MM.1S (cell line): ENCODE data around the gene SLC16A12.

Source experiments
- DNase-seq: peaks from one replicate; pipeline ENCODE4 v3.0.0-alpha.2; 2015
- H2AFZ ChIP-seq: fragments of 300-600 bp; sonication (generic); 2 replicates; pipeline ENCODE4 v1.6.0; 2016; ENCODE audit warnings: antibody characterized with exemption, low read length
- H3F3A ChIP-seq: fragments of 300-600 bp; sonication (generic); 2 replicates; pipeline ENCODE4 v1.6.1; 2016; ENCODE audit warnings: mild to moderate bottlenecking, antibody characterized with exemption, low read length, moderate library complexity, mixed read lengths; ENCODE audit not compliant: insufficient read depth
- H3K27ac ChIP-seq: fragments of 300-600 bp; sonication (generic); 2 replicates; pipeline ENCODE4 v1.5.1; 2016; ENCODE audit warnings: mild to moderate bottlenecking, low read length
- H3K27me3 ChIP-seq: fragments of 300-600 bp; sonication (generic); replicated peaks from 2 replicates; pipeline ENCODE4 v1.6.0; 2016; ENCODE audit warnings: low read length; ENCODE audit not compliant: insufficient read depth
- H3K36me3 ChIP-seq: fragments of 300-600 bp; sonication (generic); replicated peaks from 2 replicates; pipeline ENCODE4 v1.6.1; 2016; ENCODE audit warnings: mild to moderate bottlenecking, low read length, mixed read lengths; ENCODE audit not compliant: insufficient read depth
- H3K4me1 ChIP-seq: fragments of 300-600 bp; sonication (generic); 2 replicates; pipeline ENCODE4 v1.6.1; 2016; ENCODE audit warnings: low read length, mixed read lengths
- H3K4me2 ChIP-seq: fragments of 300-600 bp; sonication (generic); 2 replicates; pipeline ENCODE4 v1.6.0; 2016; ENCODE audit warnings: low read depth, low read length
- H3K4me3 ChIP-seq: fragments of 300-600 bp; sonication (generic); 2 replicates; pipeline ENCODE4 v1.5.1; 2016; ENCODE audit warnings: low read length, mixed read lengths
- H3K79me2 ChIP-seq: fragments of 300-600 bp; sonication (generic); 2 replicates; pipeline ENCODE4 v1.6.1; 2016; ENCODE audit warnings: mixed run types, low read length, mixed read lengths
- H3K9ac ChIP-seq: fragments of 300-600 bp; sonication (generic); 2 replicates; pipeline ENCODE4 v1.6.1; 2016; ENCODE audit warnings: low read length, mixed read lengths
- H3K9me2 ChIP-seq: fragments of 300-600 bp; sonication (generic); replicated peaks from 2 replicates; pipeline ENCODE4 v1.6.1; 2016; ENCODE audit warnings: mild to moderate bottlenecking, low read length, mixed read lengths; ENCODE audit not compliant: insufficient read depth
- H3K9me3 ChIP-seq: fragments of 300-600 bp; sonication (generic); replicated peaks from 2 replicates; pipeline ENCODE4 v1.6.1; 2016; ENCODE audit warnings: mild to moderate bottlenecking, low read length, mixed read lengths; ENCODE audit not compliant: insufficient read depth
- H4K20me1 ChIP-seq: fragments of 300-600 bp; sonication (generic); 2 replicates; pipeline ENCODE4 v1.6.1; 2016; ENCODE audit warnings: mild to moderate bottlenecking, low read length, moderate library complexity, mixed read lengths; ENCODE audit not compliant: insufficient read depth
- EZH2 ChIP-seq: fragments of 300-600 bp; sonication (generic); optimal IDR thresholded peaks from 2 replicates; pipeline ENCODE3; 2017; ENCODE audit warnings: low read depth, mild to moderate bottlenecking, antibody characterized with exemption, low read length, mixed read lengths
- EZH2phosphoT487 ChIP-seq: fragments of 300-600 bp; sonication (generic); IDR thresholded peaks from 2 replicates; pipeline ENCODE4 v1.6.1; 2018; ENCODE audit warnings: antibody characterized with exemption, low read length
- TF ChIP-seq, protein P1 (sequence below): fragments of 300-600 bp; sonication (generic); IDR thresholded peaks from 2 replicates; pipeline ENCODE4 v1.5.1; 2016; ENCODE audit warnings: antibody characterized with exemption, low read length, mixed read lengths

SLC16A12 gene

DNA sequence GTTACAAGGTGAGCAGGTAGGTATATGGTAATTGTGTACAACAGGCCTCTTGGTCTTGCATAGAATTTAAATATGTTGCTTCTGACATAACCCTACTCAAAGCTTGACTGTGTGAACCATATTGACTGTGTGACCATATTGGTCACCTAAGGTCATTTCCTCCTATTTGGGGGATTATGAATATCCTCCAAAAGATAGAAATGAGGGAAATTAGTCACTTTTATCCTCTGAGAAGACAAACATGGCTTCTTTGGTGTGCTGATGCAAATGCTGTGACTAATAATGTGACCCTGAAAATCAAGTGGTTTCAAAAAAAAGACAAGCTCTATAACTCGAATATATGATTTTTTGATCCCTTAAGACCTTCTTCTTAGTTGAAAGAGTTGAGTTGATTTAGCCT, 93.1 kb downstream of the SLC16A12 start:
- Histone ChIP-seq H3K4me1 (no peaks in the 10 kb centered on the region), H3K9me3 (no peaks in the 10 kb centered on the region), H3K27ac (no peak overlapping the region), H3K79me2 (no peaks in the 10 kb centered on the region), H3F3A (no peaks in the 10 kb centered on the region), H3K9me2 (no peaks in the 10 kb centered on the region), H3K9ac (no peak overlapping the region), H3K4me3 (no peak overlapping the region), H3K27me3 (no peaks in the 10 kb centered on the region), H3K36me3 (no peaks in the 10 kb centered on the region), H3K4me2 (no peak overlapping the region), H2AFZ (no peak overlapping the region), H4K20me1 (no peaks in the 10 kb centered on the region)
- no peak for TF ChIP-seq EZH2
- TF ChIP-seq EZH2phosphoT487, result no peak
- TF ChIP-seq, protein P1, sequence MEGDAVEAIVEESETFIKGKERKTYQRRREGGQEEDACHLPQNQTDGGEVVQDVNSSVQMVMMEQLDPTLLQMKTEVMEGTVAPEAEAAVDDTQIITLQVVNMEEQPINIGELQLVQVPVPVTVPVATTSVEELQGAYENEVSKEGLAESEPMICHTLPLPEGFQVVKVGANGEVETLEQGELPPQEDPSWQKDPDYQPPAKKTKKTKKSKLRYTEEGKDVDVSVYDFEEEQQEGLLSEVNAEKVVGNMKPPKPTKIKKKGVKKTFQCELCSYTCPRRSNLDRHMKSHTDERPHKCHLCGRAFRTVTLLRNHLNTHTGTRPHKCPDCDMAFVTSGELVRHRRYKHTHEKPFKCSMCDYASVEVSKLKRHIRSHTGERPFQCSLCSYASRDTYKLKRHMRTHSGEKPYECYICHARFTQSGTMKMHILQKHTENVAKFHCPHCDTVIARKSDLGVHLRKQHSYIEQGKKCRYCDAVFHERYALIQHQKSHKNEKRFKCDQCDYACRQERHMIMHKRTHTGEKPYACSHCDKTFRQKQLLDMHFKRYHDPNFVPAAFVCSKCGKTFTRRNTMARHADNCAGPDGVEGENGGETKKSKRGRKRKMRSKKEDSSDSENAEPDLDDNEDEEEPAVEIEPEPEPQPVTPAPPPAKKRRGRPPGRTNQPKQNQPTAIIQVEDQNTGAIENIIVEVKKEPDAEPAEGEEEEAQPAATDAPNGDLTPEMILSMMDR, result no peak
- no peak for DNase-seq

DNA sequence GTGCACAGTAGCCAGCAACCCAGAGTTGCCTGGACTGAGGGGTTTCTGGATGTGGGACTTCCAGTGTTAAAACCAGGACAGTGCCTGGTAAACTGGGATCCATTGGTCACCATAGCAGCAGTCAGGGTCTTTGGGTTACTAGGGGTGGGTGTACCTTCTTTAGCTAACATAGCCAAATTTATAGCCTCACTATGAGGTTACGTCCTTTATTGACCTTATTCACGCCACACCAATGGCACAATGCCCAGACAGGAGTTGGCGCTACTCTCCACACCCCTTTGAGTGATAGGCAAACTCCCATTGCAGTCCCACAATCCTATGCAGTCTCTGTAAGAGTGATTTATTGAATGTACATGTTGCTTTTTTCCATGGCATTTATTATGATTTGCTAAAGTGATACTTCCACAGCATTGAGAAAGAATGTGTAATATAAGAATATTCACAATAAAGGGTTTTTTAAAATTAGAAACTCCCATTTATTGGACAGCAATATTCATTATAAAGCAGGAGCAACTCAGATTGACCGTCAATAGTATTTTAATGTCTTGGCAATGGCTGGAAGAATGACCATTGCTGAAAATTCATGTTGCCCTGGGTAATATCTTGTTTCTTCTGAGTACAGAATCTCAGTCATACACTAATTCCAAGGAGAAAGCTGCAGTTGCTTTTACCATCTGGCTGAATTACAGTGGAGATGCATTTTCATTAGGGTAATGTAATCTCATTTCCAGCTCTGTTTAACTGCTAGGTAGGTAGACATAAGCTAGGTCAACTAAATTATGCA, 95.0 kb downstream of the SLC16A12 start:
- Histone ChIP-seq H3K27me3 (no peaks in the 10 kb centered on the region), H3K9ac (no peak overlapping the region), H3K4me3 (no peak overlapping the region), H3F3A (no peaks in the 10 kb centered on the region), H3K27ac (no peak overlapping the region), H3K79me2 (no peaks in the 10 kb centered on the region), H3K36me3 (no peaks in the 10 kb centered on the region), H3K9me2 (no peaks in the 10 kb centered on the region), H3K4me2 (no peak overlapping the region), H3K4me1 (no peaks in the 10 kb centered on the region), H3K9me3 (no peaks in the 10 kb centered on the region), H2AFZ (no peak overlapping the region), H4K20me1 (no peaks in the 10 kb centered on the region)
- TF ChIP-seq, protein P1, result no peak
- no peak for TF ChIP-seq EZH2phosphoT487
- TF ChIP-seq EZH2, result no peak
- no peak for DNase-seq

DNA sequence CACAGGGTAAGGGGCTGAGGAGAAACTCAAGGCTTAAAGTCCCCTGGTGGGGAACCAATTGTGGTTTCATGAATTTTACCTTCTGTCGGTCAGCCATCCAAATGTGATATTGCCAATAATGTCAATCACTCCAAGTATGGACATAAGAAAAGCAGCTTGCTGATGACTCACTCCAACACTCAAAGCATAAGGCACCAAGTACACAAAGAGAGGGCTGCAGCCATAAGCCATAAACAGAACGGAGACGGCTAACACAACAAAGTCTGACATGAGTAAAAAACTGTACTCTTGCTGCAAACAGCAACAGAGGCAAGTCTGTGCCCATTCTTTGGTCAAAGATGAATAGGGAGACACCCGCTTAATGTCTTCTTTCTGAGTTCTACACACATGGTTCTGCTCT, 96.9 kb downstream of the SLC16A12 start:
- no peak overlapping the region for H3K4me2 ChIP-seq
- H3K4me3 ChIP-seq, result no peak overlapping the region
- no peak for DNase-seq
- H3K9ac ChIP-seq, result no peak overlapping the region
- no peaks in the 10 kb centered on the region for H3K27me3 ChIP-seq
- TF ChIP-seq EZH2 (no peak), EZH2phosphoT487 (no peak)
- TF ChIP-seq, protein P1, result no peak
- H3F3A ChIP-seq, result no peaks in the 10 kb centered on the region
- H3K9me2 ChIP-seq, result no peaks in the 10 kb centered on the region
- H2AFZ ChIP-seq, result no peak overlapping the region
- no peaks in the 10 kb centered on the region for H3K36me3 ChIP-seq
- no peaks in the 10 kb centered on the region for H4K20me1 ChIP-seq
- H3K9me3 ChIP-seq, result no peaks in the 10 kb centered on the region
- H3K79me2 ChIP-seq, result no peaks in the 10 kb centered on the region
- H3K27ac ChIP-seq, result no peak overlapping the region
- no peaks in the 10 kb centered on the region for H3K4me1 ChIP-seq
